Adrenal gland (tissue), 12 donors: ENCODE measurements around the gene TMCC3. TPM values are rescaled to one million over a fixed set of nuclear protein-coding genes. Genes with fewer than 3 reads are reported as not detected.

Source experiments
- DNase-seq, 7 donors: peaks; one replicate each; pipeline ENCODE4 v3.0.0-alpha.2; 2019 to 2020
- H3K27ac ChIP-seq, 5 donors: fragments of 200-600 bp; sonication (generic) in 4 of 5; 1 replicate in 3 of 5; 2 replicates in 2 of 5; pipeline versions ENCODE4 v1.5.1 to v1.8.0; 2016 to 2020; ENCODE audit warnings: mild to moderate bottlenecking in 1 of 5
- H3K27me3 ChIP-seq: fragments of 200-600 bp; 2 replicates; pipeline ENCODE4 v1.8.0; 2021
- H3K36me3 ChIP-seq, 2 donors: fragments of 200-600 bp; replicated peaks in 1 of 2; 1 replicate in 1 of 2; 2 replicates in 1 of 2; pipeline versions ENCODE4 v1.5.1 to v1.8.0; 2018 to 2022
- H3K4me1 ChIP-seq, 2 donors: fragments of 200-600 bp; replicated peaks in 1 of 2; 1 replicate in 1 of 2; 2 replicates in 1 of 2; pipeline versions ENCODE4 v1.5.1 to v1.8.0; 2018 to 2021
- H3K4me3 ChIP-seq, 4 donors: fragments of 200-600 bp; sonication (generic) in 3 of 4; one replicate each; pipeline ENCODE4 v1.5.1; 2016 to 2018
- H3K9me3 ChIP-seq, 3 donors: fragments of 200-600 bp; sonication (generic) in 1 of 3; replicated peaks in 1 of 3; 1 replicate in 2 of 3; 2 replicates in 1 of 3; pipeline versions ENCODE4 v1.5.1 to v1.8.0; 2016 to 2021
- CTCF ChIP-seq, 6 experiments: fragments of 450-650 bp in 4 of 6; fragments of 200-600 bp in 2 of 6; sonication (generic) in 1 of 6; IDR thresholded peaks; 1 replicate in 5 of 6; 2 replicates in 1 of 6; pipeline versions ENCODE4 v1.5.1 to v1.8.0; 2016 to 2021; ENCODE audit warnings: antibody characterized with exemption in 6 of 6, mild to moderate bottlenecking in 2 of 6, moderate library complexity in 1 of 6
- POLR2A ChIP-seq, 2 donors: fragments of 450-650 bp; IDR thresholded peaks; one replicate each; pipeline ENCODE4 v1.6.1; 2017; ENCODE audit warnings: antibody characterized with exemption in 2 of 2, mild to moderate bottlenecking in 2 of 2, moderate library complexity in 1 of 2
- WGBS, 4 donors: extraction: QIAGEN DNeasy Blood & Tissue Kit in 2 of 4; methylation state at CpG; one replicate each; pipeline versions ENCODE4 v1.1.5 to v1.1.7; 2013 to 2017; 5-methylcytosine and 5-hydroxymethylcytosine counted together
- intact Hi-C, 2 donors: fragments of 100-400 bp; cut with DNase I; formaldehyde crosslinking; loops; one replicate each; pipeline versions ENCODE4 v1.14.1 to v1.15.0; 2022 to 2023
- polyA plus RNA-seq, 3 donors: library from polyadenylated mRNA; stranded (reverse); fragments of 200-250 nt in 2 of 3; fragments of 350-450 nt in 1 of 3; fragmentation: Illumina TruSeq in 1 of 3; extraction: RNeasy Lipid Tissue Mini Kit (QIAGEN cat#74804) in 1 of 3; gene quantifications; one replicate each; pipeline ENCODE4 v1.2.3, GENCODE V29; 2013 to 2014
- total RNA-seq, 9 donors: library from RNA; depleted of rRNA in 4 of 9; stranded (reverse); fragments of >200 nt in 4 of 9; fragments of 120-200 nt in 1 of 9; fragmentation: NEBNext Ultra II Directional in 1 of 9; extraction: Animal tissue kit (Norgen Biotek cat#: 25700) in 1 of 9; gene quantifications; one replicate each; pipeline versions ENCODE4 v1.1.0 to v1.2.4, GENCODE V29; 2013 to 2023
- donor health status: healthy with polysubstance abuse.
- donor health status: Bipolar disorder and iron deficiency.
- donor health status: DM: yes; HTN: yes; CAD: no.
- donor health status: DM: no; HTN: no; CAD: no.
- donor health status: DM: no; HTN: no; CAD: no.
- donor health status: DM: yes; HTN: yes; CAD: no.

TMCC3 gene
- total and polyA plus RNA-seq, 12 donors = 1.2 to 13.4 (median 6.7) TPM

- DNase-seq = peak in 1 of 7 donors; percentile 11
- 63 to 87% (median 84%) methylated on average over 3 of the region's 3 CpGs for WGBS, 4 donors
- H3K4me1 ChIP-seq = no peaks in the 10 kb centered on the region
- TF ChIP-seq CTCF (IDR thresholded peaks at IDR 0.05) = no peak
- no peak for TF ChIP-seq POLR2A (IDR thresholded peaks at IDR 0.05)
- no peaks in the 10 kb centered on the region for H3K27me3 ChIP-seq
- no peak overlapping the region for H3K4me3 ChIP-seq
- no peaks in the 10 kb centered on the region for H3K36me3 ChIP-seq
- H3K9me3 ChIP-seq = no peaks in the 10 kb centered on the region
- no peak overlapping the region for H3K27ac ChIP-seq
- intact Hi-C loops = no loop called here
Observed at GRCh38 chr12:94636462-94637085, 13.8 kb downstream of the TMCC3 start.

GRCh38 chr12:94634717-94635116, 15.6 kb downstream of the TMCC3 start:
- WGBS, 4 donors = 89 to 96% (median 93%) methylated on average over 2 of the region's 2 CpGs
- Histone ChIP-seq H3K27me3 (no peaks in the 10 kb centered on the region), H3K4me1 (no peaks in the 10 kb centered on the region), H3K36me3 (no peaks in the 10 kb centered on the region), H3K9me3 (no peaks in the 10 kb centered on the region), H3K4me3 (no peak overlapping the region), H3K27ac (no peak overlapping the region)
- no peak for TF ChIP-seq POLR2A (IDR thresholded peaks at IDR 0.05)
- TF ChIP-seq CTCF (IDR thresholded peaks at IDR 0.05) = no peak
- no peak for DNase-seq
- intact Hi-C loops = no loop called here

- Histone ChIP-seq H3K36me3 (no peaks in the 10 kb centered on the region), H3K27ac (no peak overlapping the region), H3K4me3 (no peak overlapping the region), H3K27me3 (no peaks in the 10 kb centered on the region), H3K4me1 (no peaks in the 10 kb centered on the region), H3K9me3 (no peaks in the 10 kb centered on the region)
- 84 to 95% (median 90%) methylated on average over 1 of the region's 1 CpG for WGBS, 4 donors
- intact Hi-C loops = no loop called here
- DNase-seq = no peak
- TF ChIP-seq CTCF (IDR thresholded peaks at IDR 0.05) (no peak), POLR2A (IDR thresholded peaks at IDR 0.05) (no peak)
Observed at GRCh38 chr12:94633401-94633800, 17.0 kb downstream of the TMCC3 start.

- 87 to 94% (median 92%) methylated on average over 3 of the region's 3 CpGs for WGBS, 4 donors
Observed at GRCh38 chr12:94631058-94631457, 19.3 kb downstream of the TMCC3 start.

More at GRCh38 chr12:94631058-94631457, 19.3 kb downstream of the TMCC3 start:
- DNase-seq = no peak
- TF ChIP-seq CTCF (IDR thresholded peaks at IDR 0.05) (no peak), POLR2A (IDR thresholded peaks at IDR 0.05) (no peak)
- no peak overlapping the region for H3K27ac ChIP-seq
- H3K36me3 ChIP-seq = no peaks in the 10 kb centered on the region
- H3K4me3 ChIP-seq = no peak overlapping the region
- intact Hi-C loops = no loop called here
- H3K9me3 ChIP-seq = no peaks in the 10 kb centered on the region
- H3K4me1 ChIP-seq = no peaks in the 10 kb centered on the region
- no peaks in the 10 kb centered on the region for H3K27me3 ChIP-seq
